ENCODE measurements around the gene NTN1.

The NTN1 gene

GRCh38 chr17:9192010-9192409 lies 170.7 kb downstream of the NTN1 start:
- no peak for DNase-seq (ENCODE audit: low read depth in 2 of 2)

GRCh38 chr17:9195411-9195810 lies 174.1 kb downstream of the NTN1 start:
- no peak for DNase-seq (ENCODE audit: low read depth in 2 of 2)

DNA sequence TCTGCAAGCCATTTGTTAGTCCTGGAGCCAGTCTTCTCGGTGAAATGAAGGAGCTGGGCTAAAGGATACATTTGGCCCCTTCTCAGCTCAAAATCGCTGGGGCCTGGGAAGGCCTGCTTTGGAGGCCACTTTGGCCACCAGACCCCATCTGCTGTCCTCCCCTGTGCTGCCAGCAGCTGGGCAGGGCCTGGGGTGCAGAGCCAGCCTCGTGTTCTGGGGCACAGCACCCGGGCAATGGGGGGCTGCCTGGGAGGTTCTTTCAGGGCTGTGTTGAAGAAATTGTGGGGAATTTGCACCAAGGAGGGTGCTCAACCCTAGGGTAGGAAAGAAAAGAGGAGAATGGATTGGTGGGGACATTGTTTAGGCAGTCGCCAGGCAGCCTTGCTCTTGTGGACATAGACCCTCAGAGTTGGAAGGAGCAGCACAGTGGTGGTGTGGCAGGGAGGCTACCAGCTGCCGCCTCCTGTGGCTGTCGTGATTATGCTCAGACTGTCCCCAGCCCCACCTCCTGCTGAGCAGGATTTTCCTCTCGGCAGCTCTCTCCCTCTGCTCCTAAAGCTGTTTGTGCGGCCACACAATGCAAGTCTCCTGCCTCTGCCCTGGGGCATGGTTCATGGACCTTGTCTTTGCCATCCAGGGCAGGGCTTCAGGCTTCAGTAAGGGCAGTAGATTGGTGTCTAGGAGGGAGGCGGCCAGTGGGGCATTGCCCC lies 174.8 kb downstream of the NTN1 start:
- no peak for DNase-seq (ENCODE audit: low read depth in 2 of 2)

- DNase-seq (ENCODE audit: low read depth in 2 of 2): no peak
These were observed 178.6 kb downstream of the NTN1 start for GRCh38 chr17:9199571-9200551.

DNA sequence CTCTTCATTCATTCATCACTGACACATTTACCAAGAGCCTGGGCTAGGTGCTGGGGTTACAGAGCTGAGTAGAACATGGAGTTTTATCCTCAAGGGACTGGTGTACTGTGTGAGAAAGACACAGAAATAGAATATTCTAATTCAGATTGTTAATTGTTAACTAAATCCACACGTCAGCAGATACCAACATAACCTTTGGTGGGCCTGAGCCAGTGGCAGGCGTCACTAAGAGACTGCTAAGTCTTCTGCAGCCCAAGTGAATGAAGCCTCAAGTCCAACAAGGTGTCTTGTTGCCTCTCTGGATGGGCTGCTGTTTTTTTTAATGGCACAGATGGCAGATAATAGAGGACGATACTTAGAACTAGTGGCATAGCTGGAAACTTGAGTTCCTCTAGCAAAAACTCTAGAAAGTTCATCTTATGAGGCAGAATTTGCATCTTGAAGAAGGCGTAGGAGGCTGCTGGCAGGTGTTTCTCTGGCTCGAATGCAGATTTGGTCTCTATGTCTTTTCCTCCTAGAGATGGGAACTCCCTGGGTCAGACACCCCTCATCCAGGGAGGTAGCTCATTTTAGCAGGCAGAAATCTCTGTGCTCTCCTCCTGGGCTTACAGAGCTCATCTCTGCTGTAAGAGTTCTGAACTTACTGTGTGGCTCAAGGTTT lies 179.5 kb downstream of the NTN1 start:
- no peak for DNase-seq (ENCODE audit: low read depth in 2 of 2)

DNA sequence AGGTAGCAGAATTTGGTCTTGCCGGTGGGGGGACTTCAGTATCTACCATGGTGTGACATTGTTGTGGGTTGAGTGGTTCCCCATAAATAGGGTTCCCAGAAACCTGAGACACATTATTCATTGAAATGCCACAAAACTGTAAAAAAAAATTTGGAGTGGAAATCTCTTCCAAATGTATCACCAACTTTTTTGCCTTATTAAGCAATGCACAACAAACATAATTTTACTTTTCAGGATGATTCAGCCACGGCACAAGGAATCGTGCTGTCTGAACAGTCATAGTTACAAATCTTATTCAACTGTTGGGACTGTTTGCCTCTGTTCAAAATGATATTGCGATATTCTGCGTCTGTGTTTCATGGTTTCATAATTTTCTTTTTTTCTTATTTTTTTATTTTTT lies 181.2 kb downstream of the NTN1 start:
- DNase-seq (ENCODE audit: low read depth in 2 of 2): no peak

- no peak for DNase-seq (ENCODE audit: low read depth in 2 of 2)
These were observed 182.6 kb downstream of the NTN1 start for GRCh38 chr17:9203771-9204425.

- DNase-seq (ENCODE audit: low read depth in 2 of 2): no peak
These were observed 183.5 kb downstream of the NTN1 start for GRCh38 chr17:9204637-9205329.

DNA sequence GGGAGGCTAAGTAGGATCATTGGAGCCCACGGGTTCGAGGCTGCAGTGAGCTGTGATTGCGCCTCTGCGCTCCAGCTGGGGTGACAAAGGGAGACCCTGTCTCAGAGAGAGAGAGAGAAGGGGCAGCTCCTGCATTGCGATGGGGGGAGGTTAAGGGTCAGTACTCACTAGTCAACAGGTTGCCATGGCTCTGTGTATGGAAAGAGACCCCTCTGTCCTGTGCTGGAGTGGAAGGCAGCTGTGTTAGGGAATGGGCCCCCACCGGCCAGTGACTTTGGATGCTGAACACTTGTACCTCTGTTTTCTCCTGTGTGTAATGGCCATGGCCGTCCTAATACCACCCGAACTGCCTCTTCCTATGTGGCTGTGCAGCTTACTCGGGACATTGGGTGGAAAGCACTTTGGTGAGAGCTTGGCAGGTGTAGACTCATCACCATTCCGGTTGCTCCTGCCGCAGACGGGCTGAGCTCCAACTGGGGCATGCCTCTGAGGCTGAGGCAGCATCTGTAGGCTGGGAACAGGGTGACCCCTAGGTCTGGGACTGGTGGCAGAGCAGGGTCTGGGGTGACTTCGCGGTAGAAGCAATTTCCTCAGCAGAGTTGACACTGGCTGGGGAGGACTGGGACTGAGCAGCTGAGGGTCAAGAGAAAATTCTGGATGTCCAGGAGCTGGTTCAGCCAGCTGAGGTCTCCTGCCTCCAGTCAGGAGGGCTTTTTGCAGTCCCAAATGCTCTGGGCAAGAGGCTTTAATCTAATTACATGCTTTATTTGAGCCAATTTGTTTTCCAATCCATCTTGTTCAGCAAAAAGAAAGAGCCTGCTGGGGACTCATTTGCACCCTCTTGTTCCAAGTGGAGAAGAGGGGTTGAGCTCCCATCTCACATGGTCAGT lies 184.5 kb downstream of the NTN1 start:
- no peak for DNase-seq (ENCODE audit: low read depth in 2 of 2)

GRCh38 chr17:9206410-9206703 lies 185.0 kb downstream of the NTN1 start:
- DNase-seq (ENCODE audit: low read depth in 2 of 2): no peak

DNA sequence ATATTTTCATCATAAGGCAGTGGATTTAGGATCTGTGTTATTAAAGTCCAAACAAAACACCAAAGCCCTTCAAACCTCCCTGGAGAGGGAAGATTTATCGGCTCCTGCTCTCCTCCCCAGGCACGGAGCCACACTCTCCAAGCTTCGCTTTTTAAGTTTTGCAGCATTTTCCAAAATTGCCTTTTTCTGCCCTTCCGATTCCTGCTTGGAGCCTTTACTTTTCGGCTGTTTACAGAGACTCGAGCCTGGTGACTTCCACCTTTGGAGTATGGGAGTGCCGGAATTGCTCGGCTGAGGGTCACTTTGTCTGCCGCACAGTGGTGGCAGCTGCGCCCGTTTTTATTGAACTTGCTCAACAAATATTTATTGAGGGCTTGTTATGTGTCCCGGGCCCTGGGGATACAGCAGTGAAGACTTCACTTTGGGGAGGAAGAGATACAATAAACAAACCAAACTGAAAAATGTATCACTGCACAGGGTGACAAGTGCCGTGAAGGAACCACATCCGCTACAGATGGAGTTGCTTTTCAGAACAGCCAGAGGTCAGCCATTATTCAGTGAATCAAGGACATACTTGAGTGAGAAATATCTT lies 185.5 kb downstream of the NTN1 start:
- no peak for DNase-seq (ENCODE audit: low read depth in 2 of 2)

DNA sequence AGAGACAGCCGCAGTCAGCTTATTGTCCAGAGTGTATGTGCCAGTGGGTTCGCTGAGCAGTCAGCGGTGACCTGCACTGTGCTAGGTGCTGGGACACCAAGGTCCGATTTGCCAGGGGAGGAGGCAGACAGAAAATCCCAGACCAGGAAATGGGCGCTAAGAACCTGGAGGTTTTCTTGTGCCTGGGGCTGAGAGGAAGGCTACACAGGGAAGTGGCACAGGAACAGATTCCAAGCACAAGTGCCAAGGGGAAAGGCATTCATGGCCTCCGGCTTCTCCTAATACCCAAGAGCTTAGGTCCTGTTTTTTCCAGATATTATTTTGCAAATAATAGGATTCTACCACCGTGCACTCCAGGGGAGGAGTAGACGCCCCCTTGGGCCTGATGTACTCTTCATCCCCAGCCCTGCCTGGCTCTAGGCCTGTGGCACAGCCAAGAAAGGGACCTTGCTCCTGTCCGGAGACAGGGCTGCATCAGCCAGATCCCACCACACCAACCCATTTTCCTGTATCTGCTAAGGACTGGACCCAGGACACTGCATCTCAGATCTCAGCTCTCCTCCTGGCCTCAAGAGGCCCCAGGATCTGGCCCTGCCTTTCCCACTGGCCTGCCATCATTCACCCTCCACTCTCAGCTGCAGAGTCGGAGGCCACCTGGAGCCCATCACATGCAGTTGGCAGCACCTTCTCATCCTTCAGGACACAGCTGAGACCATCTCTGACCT lies 187.2 kb downstream of the NTN1 start:
- DNase-seq (ENCODE audit: low read depth in 2 of 2): no peak

DNA sequence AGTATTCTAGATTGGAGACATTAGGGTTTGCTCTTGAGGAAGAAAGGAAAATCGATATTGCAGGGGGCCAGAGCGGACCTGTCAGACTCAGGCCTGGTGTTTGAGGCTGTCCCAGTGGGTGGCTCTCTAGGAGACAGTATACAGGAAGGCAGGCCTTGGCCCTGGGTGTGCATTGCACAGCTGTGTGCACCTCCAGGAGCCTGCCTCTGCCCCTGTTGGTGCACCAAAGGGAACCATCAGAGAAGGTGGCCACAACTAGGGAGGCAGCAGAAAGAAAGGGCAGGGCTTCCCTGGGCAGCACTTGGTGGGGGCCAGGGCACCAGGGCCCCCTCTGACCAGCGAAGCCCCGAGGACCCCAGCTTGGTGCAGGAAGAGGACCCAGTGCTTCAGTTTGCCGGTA lies 188.0 kb downstream of the NTN1 start:
- no peak for DNase-seq (ENCODE audit: low read depth in 2 of 2)

- no peak for DNase-seq (ENCODE audit: low read depth in 2 of 2)
These were observed 188.6 kb downstream of the NTN1 start for GRCh38 chr17:9209781-9210370.

- no peak for DNase-seq (ENCODE audit: low read depth in 2 of 2)
These were observed 189.9 kb downstream of the NTN1 start for GRCh38 chr17:9211133-9211765.

GRCh38 chr17:9212376-9213302 lies 191.3 kb downstream of the NTN1 start:
- no peak for DNase-seq (ENCODE audit: low read depth in 2 of 2)

- DNase-seq (ENCODE audit: low read depth in 2 of 2): no peak
These were observed 192.0 kb downstream of the NTN1 start for GRCh38 chr17:9213303-9213640.

DNA sequence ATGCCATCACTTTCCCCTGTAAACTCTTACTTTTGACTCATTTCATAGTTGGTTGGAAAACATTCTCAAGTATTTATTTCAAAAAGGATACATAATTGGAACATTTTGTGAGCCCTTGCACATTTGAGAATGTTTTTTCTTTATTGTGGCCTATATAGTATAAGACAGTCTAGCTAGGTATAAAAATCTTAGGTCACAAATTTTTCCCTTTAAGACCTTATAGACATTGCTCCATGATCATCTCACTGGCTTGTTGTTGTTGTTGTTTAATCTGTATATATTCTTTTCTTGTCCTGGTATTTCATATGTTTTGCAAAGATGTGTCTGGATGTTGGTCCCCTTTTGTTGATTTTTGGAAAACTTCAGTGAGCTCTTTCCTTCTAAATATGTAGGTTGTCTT lies 194.2 kb downstream of the NTN1 start:
- DNase-seq (ENCODE audit: low read depth in 2 of 2): no peak
